ENCODE measurements around the gene TCIRG1. TPM values are rescaled to one million over a fixed set of nuclear protein-coding genes. Genes with fewer than 3 reads are reported as not detected.

The TCIRG1 gene
- total RNA-seq, 1 experiment from 2014 or later: 158 TPM

DNA sequence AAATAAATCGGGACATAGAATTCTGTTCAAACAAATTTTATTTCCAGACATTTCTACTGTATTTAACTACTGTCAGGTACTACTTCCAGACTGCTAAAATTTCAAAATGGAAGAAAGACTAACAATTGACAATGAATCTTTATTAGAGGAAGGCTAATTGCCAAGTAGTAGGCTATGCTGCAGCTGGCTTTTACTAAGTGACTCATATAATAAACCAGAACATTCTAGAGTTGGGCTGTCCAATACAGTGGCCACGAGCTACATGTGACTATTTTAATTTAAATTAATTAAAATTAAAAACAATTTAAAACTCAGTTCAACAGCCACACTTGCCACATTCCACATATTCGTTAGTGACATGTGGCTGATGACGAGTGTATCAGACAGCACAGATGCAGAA lies 54.7 kb downstream of the TCIRG1 start:
- CTCF ChIA-PET: no interaction called here
- Histone ChIP-seq H3K4me1 (ENCODE audit: control insufficient read depth, insufficient read depth, low read length) (peaks cover 3% of the 10 kb centered on the region; the same call in 1 of the 2 replicates), H3K9me3 (ENCODE audit: control insufficient read depth, insufficient read depth, low read depth, low read length) (no peaks in the 10 kb centered on the region), H3K27me3 (ENCODE audit: control insufficient read depth, insufficient read depth, low read length) (no peaks in the 10 kb centered on the region), H3K36me3 (ENCODE audit: control insufficient read depth, insufficient read depth, low read length) (peaks cover 14% of the 10 kb centered on the region; the same call in 1 of the 2 replicates), H3K4me3 (ENCODE audit: low read depth in 2 of 2, low read length in 2 of 2) (no peak overlapping the region), H3K27ac (ENCODE audit: low read length) (no peak overlapping the region)
- DNase-seq (ENCODE audit: low read depth, low spot score) (no peak), ATAC-seq (no peak)
- TF ChIP-seq, protein P1, sequence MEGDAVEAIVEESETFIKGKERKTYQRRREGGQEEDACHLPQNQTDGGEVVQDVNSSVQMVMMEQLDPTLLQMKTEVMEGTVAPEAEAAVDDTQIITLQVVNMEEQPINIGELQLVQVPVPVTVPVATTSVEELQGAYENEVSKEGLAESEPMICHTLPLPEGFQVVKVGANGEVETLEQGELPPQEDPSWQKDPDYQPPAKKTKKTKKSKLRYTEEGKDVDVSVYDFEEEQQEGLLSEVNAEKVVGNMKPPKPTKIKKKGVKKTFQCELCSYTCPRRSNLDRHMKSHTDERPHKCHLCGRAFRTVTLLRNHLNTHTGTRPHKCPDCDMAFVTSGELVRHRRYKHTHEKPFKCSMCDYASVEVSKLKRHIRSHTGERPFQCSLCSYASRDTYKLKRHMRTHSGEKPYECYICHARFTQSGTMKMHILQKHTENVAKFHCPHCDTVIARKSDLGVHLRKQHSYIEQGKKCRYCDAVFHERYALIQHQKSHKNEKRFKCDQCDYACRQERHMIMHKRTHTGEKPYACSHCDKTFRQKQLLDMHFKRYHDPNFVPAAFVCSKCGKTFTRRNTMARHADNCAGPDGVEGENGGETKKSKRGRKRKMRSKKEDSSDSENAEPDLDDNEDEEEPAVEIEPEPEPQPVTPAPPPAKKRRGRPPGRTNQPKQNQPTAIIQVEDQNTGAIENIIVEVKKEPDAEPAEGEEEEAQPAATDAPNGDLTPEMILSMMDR (IDR thresholded peaks at IDR 0.05): no peak
- TF ChIP-seq POLR2AphosphoS5 (IDR thresholded peaks at IDR 0.05; ENCODE audit: low read depth, low read length): no peak
- BruUV-seq (replicated peaks): no TSS peak
- in situ Hi-C loops (cut with HindIII; ENCODE audit: low pct_unique_long_range_greater_than_20kb, low sequenced_read_pairs): no loop called here
- intact Hi-C loops (cut with micrococcal nuclease; ENCODE audit: unreplicated experiment): no loop called here
- POLR2A ChIA-PET: interaction anchor here (0.5 kb wide), 1 partner anchor 26 kb away, joined by 6 read pairs; no protein-coding TSS in a partner anchor

DNA sequence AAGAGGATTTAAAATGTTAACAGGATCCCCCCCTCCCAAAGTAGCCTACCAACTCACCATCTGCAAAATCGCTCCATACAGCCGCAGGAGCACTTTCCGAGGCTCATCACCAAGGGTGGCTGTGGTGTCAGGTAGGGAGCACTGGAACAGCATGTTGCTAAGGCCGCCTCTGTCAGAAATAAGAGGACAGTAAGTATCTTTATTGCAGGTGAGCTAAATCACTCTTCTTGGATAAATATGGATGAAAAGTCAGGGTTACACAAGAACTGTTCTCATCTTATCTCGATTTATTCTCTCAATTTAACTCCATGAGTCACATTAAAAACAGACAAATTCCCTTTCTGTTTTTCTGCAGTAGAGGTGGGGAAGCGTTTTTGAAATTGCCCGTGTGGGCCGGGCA lies 58.1 kb downstream of the TCIRG1 start:
- no TSS peak for BruUV-seq (replicated peaks)
- ATAC-seq (no peak), DNase-seq (ENCODE audit: low read depth, low spot score) (no peak)
- CTCF ChIA-PET: no interaction called here
- Histone ChIP-seq H3K27me3 (ENCODE audit: control insufficient read depth, insufficient read depth, low read length) (no peaks in the 10 kb centered on the region), H3K4me1 (ENCODE audit: control insufficient read depth, insufficient read depth, low read length) (peaks cover 18% of the 10 kb centered on the region), H3K36me3 (ENCODE audit: control insufficient read depth, insufficient read depth, low read length) (peaks cover 6% of the 10 kb centered on the region; the same call in 1 of the 2 replicates), H3K4me3 (ENCODE audit: low read depth in 2 of 2, low read length in 2 of 2) (no peak overlapping the region), H3K9me3 (ENCODE audit: control insufficient read depth, insufficient read depth, low read depth, low read length) (no peaks in the 10 kb centered on the region), H3K27ac (ENCODE audit: low read length) (no peak overlapping the region)
- intact Hi-C loops (cut with micrococcal nuclease; ENCODE audit: unreplicated experiment): no loop called here
- POLR2A ChIA-PET: no interaction called here
- no peak for TF ChIP-seq SIN3A (IDR thresholded peaks at IDR 0.05; ENCODE audit: borderline replicate concordance, insufficient read depth, low read depth, low read length)
- TF ChIP-seq TCF7L2 (IDR thresholded peaks at IDR 0.05; ENCODE audit: low read depth, low read length): no peak
- TF ChIP-seq, protein P1 (IDR thresholded peaks at IDR 0.05): no peak
- TF ChIP-seq, protein P2, sequence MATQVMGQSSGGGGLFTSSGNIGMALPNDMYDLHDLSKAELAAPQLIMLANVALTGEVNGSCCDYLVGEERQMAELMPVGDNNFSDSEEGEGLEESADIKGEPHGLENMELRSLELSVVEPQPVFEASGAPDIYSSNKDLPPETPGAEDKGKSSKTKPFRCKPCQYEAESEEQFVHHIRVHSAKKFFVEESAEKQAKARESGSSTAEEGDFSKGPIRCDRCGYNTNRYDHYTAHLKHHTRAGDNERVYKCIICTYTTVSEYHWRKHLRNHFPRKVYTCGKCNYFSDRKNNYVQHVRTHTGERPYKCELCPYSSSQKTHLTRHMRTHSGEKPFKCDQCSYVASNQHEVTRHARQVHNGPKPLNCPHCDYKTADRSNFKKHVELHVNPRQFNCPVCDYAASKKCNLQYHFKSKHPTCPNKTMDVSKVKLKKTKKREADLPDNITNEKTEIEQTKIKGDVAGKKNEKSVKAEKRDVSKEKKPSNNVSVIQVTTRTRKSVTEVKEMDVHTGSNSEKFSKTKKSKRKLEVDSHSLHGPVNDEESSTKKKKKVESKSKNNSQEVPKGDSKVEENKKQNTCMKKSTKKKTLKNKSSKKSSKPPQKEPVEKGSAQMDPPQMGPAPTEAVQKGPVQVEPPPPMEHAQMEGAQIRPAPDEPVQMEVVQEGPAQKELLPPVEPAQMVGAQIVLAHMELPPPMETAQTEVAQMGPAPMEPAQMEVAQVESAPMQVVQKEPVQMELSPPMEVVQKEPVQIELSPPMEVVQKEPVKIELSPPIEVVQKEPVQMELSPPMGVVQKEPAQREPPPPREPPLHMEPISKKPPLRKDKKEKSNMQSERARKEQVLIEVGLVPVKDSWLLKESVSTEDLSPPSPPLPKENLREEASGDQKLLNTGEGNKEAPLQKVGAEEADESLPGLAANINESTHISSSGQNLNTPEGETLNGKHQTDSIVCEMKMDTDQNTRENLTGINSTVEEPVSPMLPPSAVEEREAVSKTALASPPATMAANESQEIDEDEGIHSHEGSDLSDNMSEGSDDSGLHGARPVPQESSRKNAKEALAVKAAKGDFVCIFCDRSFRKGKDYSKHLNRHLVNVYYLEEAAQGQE (IDR thresholded peaks at IDR 0.05; ENCODE audit: insufficient read depth in 1 of 2, low read depth in 2 of 2, low read length in 1 of 2): no peak
- TF ChIP-seq POLR2AphosphoS5 (IDR thresholded peaks at IDR 0.05; ENCODE audit: low read depth, low read length): no peak
- in situ Hi-C loops (cut with HindIII; ENCODE audit: low pct_unique_long_range_greater_than_20kb, low sequenced_read_pairs): no loop called here

Data from Panc1 (cell line).